Endothelial cell of umbilical vein (primary cell): ENCODE data around the gene FKBP2. TPM values are rescaled to one million over a fixed set of nuclear protein-coding genes. Genes with fewer than 3 reads are reported as not detected.

ENCODE experiments used
- BruUV-seq: library from RNA; stranded (reverse); fragments of 400-500 nt; replicated peaks from 2 replicates; lab custom pipeline; 2021; lab: Mats Ljungman, UMichigan
- CTCF ChIA-PET: fragments of 300-600, 350-600 bp; sonication (Branson Sonifier 250); formaldehyde crosslinking; loops from one replicate; lab custom pipeline; 2021; ENCODE audit warnings: antibody characterized with exemption, inconsistent platforms; lab: Charles Lee
- POLR2A ChIA-PET: fragments of 300-600, 350-600 bp; sonication (Branson Sonifier 250); formaldehyde crosslinking; loops from one replicate; lab custom pipeline; 2021; ENCODE audit warnings: antibody characterized with exemption, inconsistent platforms; lab: Charles Lee
- DNase-seq: peaks from one replicate; pipeline ENCODE4 v3.0.0-alpha.2; 2011; ENCODE audit warnings: low read depth, low spot score
- FAIRE-seq: peaks from 2 replicates; lab custom pipeline; 2011; peaks lifted over from hg19 to GRCh38; lab: Jason Lieb, UNC
- H2AFZ ChIP-seq: 2 replicates; pipeline ENCODE4 v1.6.0; 2012; ENCODE audit warnings: low read depth, low read length, control low read depth, inconsistent platforms
- H3K27ac ChIP-seq: 2 replicates; pipeline ENCODE4 v1.5.1; 2011; ENCODE audit warnings: low read depth, mild to moderate bottlenecking, control low read depth, low read length, moderate library complexity; ENCODE audit not compliant: insufficient read depth
- H3K27me3 ChIP-seq, 2 experiments: 2 replicates each; pipeline versions ENCODE4 v1.6.0 to v1.6.1; 2011; ENCODE audit warnings: low read length in 2 of 2, mixed read lengths in 1 of 2; ENCODE audit not compliant: control insufficient read depth in 2 of 2, insufficient read depth in 2 of 2
- H3K36me3 ChIP-seq, 2 experiments: 2 replicates in 1 of 2; 3 replicates in 1 of 2; pipeline ENCODE4 v1.5.1; 2011; ENCODE audit warnings: low read length in 2 of 2, mild to moderate bottlenecking in 1 of 2, moderate library complexity in 1 of 2; ENCODE audit not compliant: control insufficient read depth in 2 of 2, insufficient read depth in 2 of 2; ENCODE audit errors: extremely low read depth in 1 of 2
- H3K4me1 ChIP-seq: 3 replicates; pipeline ENCODE4 v1.5.1; 2011; ENCODE audit warnings: mild to moderate bottlenecking, low read length; ENCODE audit not compliant: control insufficient read depth, insufficient read depth; ENCODE audit errors: extremely low read depth
- H3K4me2 ChIP-seq: 2 replicates; pipeline ENCODE4 v1.6.1; 2011; ENCODE audit warnings: low read length, control low read depth, mixed read lengths; ENCODE audit not compliant: insufficient read depth
- H3K4me3 ChIP-seq, 3 experiments: fragments of 200-600 bp in 1 of 3; sonication (generic), shearing (Covaris generic) in 1 of 3; replicated peaks in 1 of 3; 2 replicates each; pipeline ENCODE4 v1.5.1; 2011 to 2016; ENCODE audit warnings: control low read depth in 3 of 3, low read length in 3 of 3, mild to moderate bottlenecking in 2 of 3, inconsistent platforms in 1 of 3, low read depth in 1 of 3, moderate library complexity in 1 of 3; ENCODE audit not compliant: insufficient read depth in 1 of 3
- H3K79me2 ChIP-seq: 2 replicates; pipeline ENCODE4 v1.6.0; 2012; ENCODE audit warnings: low read length, inconsistent platforms; ENCODE audit not compliant: control insufficient read depth, insufficient read depth
- H3K9ac ChIP-seq: replicated peaks from 2 replicates; pipeline ENCODE3; 2011; ENCODE audit warnings: low read length, control low read depth; ENCODE audit not compliant: insufficient read depth; ENCODE audit errors: extremely low read depth
- H3K9me1 ChIP-seq: replicated peaks from 3 replicates; pipeline ENCODE4 v1.6.0; 2011; ENCODE audit warnings: mild to moderate bottlenecking, low read length; ENCODE audit not compliant: control insufficient read depth, insufficient read depth; ENCODE audit errors: extremely low read depth
- H3K9me3 ChIP-seq: replicated peaks from 2 replicates; pipeline ENCODE4 v1.5.1; 2012; ENCODE audit warnings: low read length, inconsistent platforms; ENCODE audit not compliant: control insufficient read depth, insufficient read depth
- H4K20me1 ChIP-seq: replicated peaks from 2 replicates; pipeline ENCODE3; 2011; ENCODE audit warnings: mild to moderate bottlenecking, low read length; ENCODE audit not compliant: control insufficient read depth, insufficient read depth; ENCODE audit errors: extremely low read depth
- CTCF ChIP-seq, 2 donors: IDR thresholded peaks; 1 replicate in 1 of 2; 2 replicates in 1 of 2; pipeline ENCODE4 v1.5.1; 2011; ENCODE audit warnings: low read length in 2 of 2, mild to moderate bottlenecking in 2 of 2, moderate library complexity in 2 of 2, control low read depth in 1 of 2, inconsistent platforms in 1 of 2, low read depth in 1 of 2; ENCODE audit not compliant: insufficient read depth in 1 of 2; ENCODE audit errors: extremely low read depth in 1 of 2
- EZH2 ChIP-seq: IDR thresholded peaks from 2 replicates; pipeline ENCODE4 v1.6.1; 2012; ENCODE audit warnings: borderline replicate concordance, low read depth, mild to moderate bottlenecking, moderate library complexity, low read length, inconsistent platforms; ENCODE audit not compliant: severe bottlenecking
- FOS ChIP-seq: IDR thresholded peaks from 2 replicates; pipeline ENCODE4 v1.6.1; 2011; ENCODE audit warnings: mild to moderate bottlenecking, low read length, moderate library complexity, borderline replicate concordance; ENCODE audit not compliant: insufficient read depth
- GATA2 ChIP-seq: IDR thresholded peaks from 2 replicates; pipeline ENCODE4 v1.7.0; 2011; ENCODE audit warnings: low read depth, mild to moderate bottlenecking, moderate library complexity, mixed read lengths, low read length; ENCODE audit not compliant: insufficient read length, insufficient read depth
- JUN ChIP-seq: IDR thresholded peaks from 2 replicates; pipeline ENCODE4 v1.6.1; 2011; ENCODE audit warnings: borderline replicate concordance, low read depth; ENCODE audit not compliant: insufficient read length, insufficient read depth
- MAX ChIP-seq: IDR thresholded peaks from 2 replicates; pipeline ENCODE4 v1.6.1; 2011; ENCODE audit not compliant: insufficient read depth, insufficient read length
- MYC ChIP-seq: IDR thresholded peaks from one replicate; pipeline ENCODE4 v1.6.1; 2011; ENCODE audit warnings: mild to moderate bottlenecking, low read depth, low read length
- POLR2A ChIP-seq: IDR thresholded peaks from 2 replicates; pipeline ENCODE4 v1.6.1; 2012; ENCODE audit warnings: low read depth, mild to moderate bottlenecking, control low read depth, low read length
- POLR2AphosphoS5 ChIP-seq: IDR thresholded peaks from 2 replicates; pipeline ENCODE4 v1.6.1; 2012; ENCODE audit warnings: low read depth, mild to moderate bottlenecking, control low read depth, low read length, moderate library complexity; ENCODE audit not compliant: insufficient read depth
- dilution Hi-C: fragments of 300-500 bp; cut with MboI; formaldehyde crosslinking; loops from one replicate; pipeline ENCODE4 v1.15.0; 2019; ENCODE audit warnings: low sequenced_read_pairs; ENCODE audit not compliant: extremely low pct_ligation_motif_present
- intact Hi-C: fragments of 100-400 bp; cut with micrococcal nuclease; formaldehyde crosslinking; loops from one replicate; pipeline ENCODE4 v1.10.0; 2022
- polyA plus RNA-seq, 4 experiments: library from polyadenylated mRNA; depleted of rRNA in 3 of 4; stranded (reverse) in 3 of 4; unstranded in 1 of 4; fragments of >200 nt; gene quantifications; 2 replicates each; pipeline versions ENCODE4 v1.2.1 to v1.2.3, GENCODE V29; 2011 to 2012; ENCODE audit warnings: missing spikeins in 1 of 4
- total RNA-seq: library from RNA; stranded (reverse); gene quantifications from 2 replicates; pipeline ENCODE4 v1.2.3, GENCODE V29; 2021

FKBP2 gene
- total and polyA plus RNA-seq, 2 donors (not counting 3 experiments of a cell fraction or from before 2014, with no cell fraction given) = 48.5 to 74.4 TPM

GRCh38 chr11:64198511-64198910 lies 42.4 kb upstream of the FKBP2 start:
- BruUV-seq = no TSS peak
- Histone ChIP-seq H3K9me3 (no peaks in the 10 kb centered on the region), H3K4me1 (no peaks in the 10 kb centered on the region), H2AFZ (no peak overlapping the region), H3K9ac (no peak overlapping the region), H3K27ac (no peak overlapping the region), H3K9me1 (no peaks in the 10 kb centered on the region), H3K79me2 (peaks cover under 1% of the 10 kb centered on the region), H3K27me3 (no peaks in the 10 kb centered on the region), H3K36me3 (peaks cover 42 to 59% of the 10 kb centered on the region in 2 experiments), H3K4me3 (no peak overlapping the region), H4K20me1 (no peaks in the 10 kb centered on the region), H3K4me2 (no peak overlapping the region)
- CTCF ChIA-PET = no interaction called here
- TF ChIP-seq POLR2AphosphoS5 (no peak), JUN (no peak), CTCF (IDR thresholded peaks at IDR 0.05; ENCODE audit: extremely low read depth in 1 of 2, insufficient read depth in 1 of 2, low read depth in 1 of 2, low read length in 2 of 2) (no peak)
- dilution Hi-C loops (no loop called here), intact Hi-C loops (no loop called here)
- DNase-seq = no peak
- POLR2A ChIA-PET = interaction anchor here (0.7 kb wide), 1 partner anchor 47 kb away, joined by 7 read pairs; no protein-coding TSS in a partner anchor
- no peak for FAIRE-seq

DNA sequence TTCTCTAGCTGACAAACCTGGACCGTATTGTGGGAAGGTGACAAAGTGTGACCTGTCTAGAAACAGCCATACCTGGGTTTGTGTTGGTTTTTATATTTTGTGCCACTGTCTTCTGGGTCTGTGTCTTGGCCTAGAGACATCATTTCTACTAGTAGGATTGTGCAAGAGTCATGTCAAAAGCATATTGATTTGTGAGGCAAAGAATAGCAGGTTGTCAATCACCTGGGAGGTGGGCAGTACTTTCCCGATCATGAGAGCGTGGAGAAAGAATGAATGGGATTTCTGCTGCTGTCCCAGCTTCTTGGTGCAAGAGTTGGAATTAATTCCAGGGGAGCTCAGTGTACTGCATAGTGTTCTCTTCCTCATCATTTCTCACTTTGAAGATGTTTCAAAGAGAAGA lies 39.4 kb upstream of the FKBP2 start:
- DNase-seq = no peak
- no peak overlapping the region for H3K4me2 ChIP-seq
- no peaks in the 10 kb centered on the region for H3K9me1 ChIP-seq
- H4K20me1 ChIP-seq = no peaks in the 10 kb centered on the region
- H3K36me3 ChIP-seq = peaks cover 26 to 47% of the 10 kb centered on the region in 2 experiments
- POLR2A ChIA-PET = interaction anchor here (0.6 kb wide), 1 partner anchor 16 kb away, joined by 4 read pairs; the partner anchor contains the start of gene STIP1
- H3K4me1 ChIP-seq = peaks cover 10% of the 10 kb centered on the region
- dilution Hi-C loops = no loop called here
- no peak overlapping the region for H3K9ac ChIP-seq
- CTCF ChIA-PET = interaction anchor here (0.6 to 11.5 kb wide), 3 partner anchors 20 to 102 kb away, joined by 3 to 413 read pairs (median 4); partner anchors contain the start of genes CATSPERZ and ESRRA
- no peak overlapping the region for H2AFZ ChIP-seq
- FAIRE-seq = peak; percentile 46
- no peak overlapping the region for H3K4me3 ChIP-seq
- BruUV-seq = no TSS peak
- H3K79me2 ChIP-seq = no peaks in the 10 kb centered on the region
- intact Hi-C loops = no loop called here
- H3K9me3 ChIP-seq = no peaks in the 10 kb centered on the region
- H3K27ac ChIP-seq = no peak overlapping the region
- H3K27me3 ChIP-seq = no peaks in the 10 kb centered on the region
- no peak for TF ChIP-seq POLR2A
- no peak for TF ChIP-seq FOS
- no peak for TF ChIP-seq POLR2AphosphoS5
- TF ChIP-seq JUN = no peak
- no peak for TF ChIP-seq MAX
- no peak for TF ChIP-seq CTCF (IDR thresholded peaks at IDR 0.05; ENCODE audit: extremely low read depth in 1 of 2, insufficient read depth in 1 of 2, low read depth in 1 of 2, low read length in 2 of 2)
- TF ChIP-seq GATA2 = no peak
- no peak for TF ChIP-seq EZH2
- no peak for TF ChIP-seq MYC
